AG09309 (cell line): ENCODE results near the gene POGLUT2.
A peak's percentile ranks its signal among the peaks of the same experiment; 100 is the strongest.

Experiments used
- DNase-seq: peaks from one replicate; pipeline ENCODE4 v3.0.0-alpha.2; 2010; ENCODE audit warnings: low read depth
- H3K4me3 ChIP-seq: 2 replicates; pipeline ENCODE4 v1.5.1; 2011; ENCODE audit warnings: mild to moderate bottlenecking, low read depth, low read length, moderate library complexity; ENCODE audit not compliant: control insufficient read depth
- CTCF ChIP-seq: IDR thresholded peaks from 2 replicates; pipeline ENCODE4 v1.5.1; 2011; ENCODE audit warnings: mild to moderate bottlenecking, low read depth, low read length, inconsistent platforms; ENCODE audit not compliant: insufficient read depth, control insufficient read depth; ENCODE audit errors: missing control alignments

The POGLUT2 gene

DNA sequence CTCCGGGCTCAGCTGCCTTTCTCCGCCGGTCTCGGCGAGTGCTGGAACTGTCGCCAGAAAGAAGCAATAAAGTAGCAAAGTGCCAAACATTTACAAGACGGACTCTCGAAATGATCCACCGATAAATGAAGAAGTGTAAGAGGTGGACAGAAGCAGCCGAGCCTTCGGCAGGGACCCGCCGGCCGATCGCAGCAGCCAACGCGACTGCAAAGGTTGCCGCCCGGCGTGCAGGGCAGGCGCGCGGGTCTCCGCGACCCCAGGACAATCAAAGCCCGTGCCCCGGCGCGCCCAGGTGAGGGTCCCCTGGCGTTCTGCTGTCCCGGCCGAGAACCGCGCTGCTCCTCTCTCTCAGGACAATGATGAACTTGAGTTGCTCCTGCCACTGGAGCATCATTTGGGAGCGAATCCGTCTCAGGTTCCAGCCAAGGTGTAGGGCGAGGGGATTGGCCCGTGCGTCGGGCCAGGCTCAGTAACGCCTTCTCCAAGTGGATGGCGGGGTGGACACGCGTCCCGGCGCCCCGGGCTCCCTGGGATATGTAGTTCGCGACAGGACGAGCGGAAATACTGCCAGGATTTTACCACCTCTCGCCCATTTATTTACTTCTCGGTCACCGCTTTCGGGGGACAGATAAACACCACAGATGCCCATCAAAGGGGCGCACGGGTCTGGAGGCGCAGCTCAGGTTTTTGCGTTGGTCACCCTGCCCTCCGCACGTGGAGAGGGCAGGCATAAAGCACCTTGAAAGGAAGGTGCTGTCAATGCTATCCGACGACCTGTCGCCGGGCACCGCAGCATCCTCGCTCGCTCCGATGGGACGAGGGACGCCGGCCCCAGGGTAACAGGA, at the start of gene POGLUT2, which contains the start of gene BIVM:
TSS of gene POGLUT2 (minus strand) at position 396 of the 845 bp plus-strand sequence. CDS start at position 90, 306 bp downstream.
TSS of gene BIVM (plus strand) at position 539 of the 845 bp plus-strand sequence. CDS start 8,149 bp downstream, outside the sequence.
- H3K4me3 ChIP-seq, result peak within 1 kb of the TSS; percentile 70
- DNase-seq, result peak; percentile 63
- TF ChIP-seq CTCF, result no peak

DNA sequence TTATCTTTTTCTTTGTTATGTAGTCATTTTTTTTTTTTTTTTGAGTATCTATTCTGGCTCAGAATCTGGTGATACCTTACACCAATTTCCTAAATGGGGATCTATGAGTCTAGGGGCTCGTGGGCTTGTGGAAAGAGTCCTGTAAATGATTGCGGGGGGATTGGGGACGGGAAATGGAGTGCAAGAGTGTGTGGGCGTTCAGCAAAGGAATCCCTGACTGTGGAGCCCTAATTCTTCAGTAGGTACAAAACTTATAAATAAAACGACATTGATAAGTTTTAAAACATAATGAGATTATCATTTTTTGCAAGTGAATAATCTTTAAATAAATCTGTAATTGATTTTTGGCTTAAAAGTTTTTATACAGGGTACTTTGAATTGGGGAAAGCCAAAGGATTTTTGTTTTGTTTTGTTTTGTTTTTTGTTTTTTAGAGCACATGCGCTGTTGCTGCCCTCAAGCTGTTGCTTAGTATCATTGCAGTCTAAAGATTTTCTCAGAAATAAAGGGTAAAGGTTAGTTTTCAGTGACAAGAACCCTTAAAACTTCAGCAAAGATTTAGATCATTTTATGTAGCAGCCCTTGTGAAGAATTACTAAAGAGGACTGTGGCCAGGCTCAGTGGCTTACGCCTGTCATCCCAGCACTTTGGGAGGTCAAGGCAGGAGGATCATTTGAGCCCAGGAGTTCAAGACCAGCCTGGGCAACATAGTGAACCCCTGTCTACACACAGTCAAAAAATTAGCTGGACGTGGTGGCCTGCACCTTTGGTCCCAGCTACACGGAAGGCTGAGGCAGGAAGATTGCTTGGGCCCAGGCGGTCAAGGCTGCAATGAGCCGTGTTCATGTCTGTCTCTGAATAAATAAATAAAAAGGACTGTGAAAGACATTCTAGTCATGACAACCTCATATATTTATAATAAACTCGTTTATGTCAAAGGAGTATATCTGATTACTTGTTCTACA, 48.8 kb upstream of the POGLUT2 start:
- peak; percentile 74 for TF ChIP-seq CTCF
- DNase-seq, result no peak
- H3K4me3 ChIP-seq, result peak overlapping the region; percentile 88

- no peak for DNase-seq
- TF ChIP-seq CTCF, result no peak
- H3K4me3 ChIP-seq, result peak overlapping the region; percentile 88
These were observed 47.7 kb upstream of the POGLUT2 start for GRCh38 chr13:102846261-102847015.

- peak; percentile 79 for DNase-seq
- H3K4me3 ChIP-seq, result peak within 1 kb of the TSS; percentile 88
- no peak for TF ChIP-seq CTCF
These were observed 47.0 kb upstream of the POGLUT2 start, which contains the start of gene ERCC5 for GRCh38 chr13:102845630-102846260. TSS of gene ERCC5 (plus strand) at chr13:102846032. CDS start at chr13:102846267, 235 bp downstream.

DNA sequence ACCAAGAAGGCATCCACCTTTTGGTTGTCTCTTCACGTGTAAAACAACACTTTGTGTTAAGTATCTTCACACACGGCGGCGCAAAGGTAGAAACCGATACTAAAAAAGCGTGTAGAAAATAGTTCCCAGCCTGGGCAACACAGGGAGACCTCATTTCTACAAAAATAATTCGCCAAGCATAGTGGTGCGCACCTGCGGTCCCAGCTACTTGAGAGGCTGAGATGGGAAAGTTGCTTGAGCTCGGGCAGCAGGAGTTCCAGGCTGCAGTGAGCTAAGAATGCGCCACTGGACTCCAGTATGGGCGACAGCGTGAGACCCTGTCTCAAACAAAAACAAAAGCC, 46.5 kb upstream of the POGLUT2 start:
- DNase-seq, result no peak
- H3K4me3 ChIP-seq, result peak overlapping the region; percentile 88
- no peak for TF ChIP-seq CTCF
